HCT116 (cell line): ENCODE measurements around the gene SLC39A10. TPM values are rescaled to one million over a fixed set of nuclear protein-coding genes. Genes with fewer than 3 reads are reported as not detected.

Experiments
- ATAC-seq: fragments of 200-7000 bp; cut with Tn5 transposase; 2 replicates; pipeline ENCODE4 v1.9.1; 2020; ENCODE audit warnings: mild to moderate bottlenecking, moderate library complexity
- BruUV-seq: library from RNA; stranded (reverse); fragments of 400-500 nt; replicated peaks from 2 replicates; lab custom pipeline; 2021; lab: Mats Ljungman, UMichigan
- CTCF ChIA-PET: fragments of 300-600 bp; sonication (Branson Sonifier 250); formaldehyde crosslinking; loops from one replicate; lab custom pipeline; 2021; ENCODE audit warnings: antibody characterized with exemption; lab: Charles Lee
- POLR2A ChIA-PET: fragments of 300-600, 350-600 bp; sonication (Branson Sonifier 250); formaldehyde crosslinking; loops from one replicate; lab custom pipeline; 2021; ENCODE audit warnings: antibody characterized with exemption; lab: Charles Lee
- RAD21 ChIA-PET, 2 experiments: fragments of 300-600 bp; sonication (Branson Sonifier 250); formaldehyde crosslinking; loops; one replicate each; lab custom pipeline; 2023; ENCODE audit warnings: low total read pairs in 2 of 2; ENCODE audit not compliant: uncharacterized antibody in 2 of 2, unreplicated experiment in 2 of 2, low non-redundant PET in 1 of 2; lab: Charles Lee
- DNase-seq: peaks from one replicate; pipeline ENCODE4 v3.0.0-alpha.2; 2010; ENCODE audit warnings: low read depth, low spot score
- H2AFZ ChIP-seq: fragments of 200-600 bp; shearing (Covaris generic), sonication (generic); 2 replicates; pipeline ENCODE4 v1.6.1; 2017; ENCODE audit warnings: low read depth, mixed run types, mixed read lengths, antibody characterized with exemption, low read length; ENCODE audit not compliant: poor library complexity, severe bottlenecking
- H3K27ac ChIP-seq: 2 replicates; pipeline ENCODE4 v1.5.1; 2012; ENCODE audit warnings: low read depth, low read length
- H3K27me3 ChIP-seq: fragments of 200-600 bp; sonication (generic); 2 replicates; pipeline ENCODE4 v1.6.1; 2016; ENCODE audit warnings: mixed run types, low read length, mixed read lengths; ENCODE audit not compliant: insufficient read depth
- H3K36me3 ChIP-seq, 2 experiments: fragments of 200-500 bp in 1 of 2; fragments of 200-600 bp in 1 of 2; sonication (Bioruptor generic) in 1 of 2; sonication (generic) in 1 of 2; 2 replicates each; pipeline versions ENCODE4 v1.5.1 to v1.6.1; 2014 to 2016; ENCODE audit warnings: low read length in 2 of 2, inconsistent platforms in 1 of 2, mixed read lengths in 1 of 2, mixed run types in 1 of 2; ENCODE audit not compliant: insufficient read depth in 2 of 2, control insufficient read depth in 1 of 2
- H3K4me1 ChIP-seq, 2 experiments: fragments of 200-600 bp in 1 of 2; sonication (generic) in 1 of 2; 2 replicates each; pipeline versions ENCODE4 v1.5.1 to v1.6.1; 2012 to 2017; ENCODE audit warnings: low read length in 2 of 2, inconsistent platforms in 1 of 2, mild to moderate bottlenecking in 1 of 2, mixed read lengths in 1 of 2, mixed run types in 1 of 2, moderate library complexity in 1 of 2; ENCODE audit not compliant: insufficient read depth in 2 of 2, control insufficient read depth in 1 of 2
- H3K4me2 ChIP-seq: fragments of 200-600 bp; sonication (generic); 2 replicates; pipeline ENCODE4 v1.6.1; 2017; ENCODE audit warnings: mixed run types, low read length, mixed read lengths
- H3K4me3 ChIP-seq, 2 experiments: fragments of 200-600 bp in 1 of 2; sonication (generic) in 1 of 2; replicated peaks in 1 of 2; 2 replicates each; pipeline ENCODE4 v1.5.1; 2011 to 2016; ENCODE audit warnings: low read length in 2 of 2, control low read depth in 1 of 2, low read depth in 1 of 2, mild to moderate bottlenecking in 1 of 2, mixed read lengths in 1 of 2, mixed run types in 1 of 2
- H3K79me2 ChIP-seq: fragments of 200-600 bp; sonication (generic); 2 replicates; pipeline ENCODE4 v1.6.1; 2017; ENCODE audit warnings: mild to moderate bottlenecking, mixed run types, low read length, moderate library complexity, mixed read lengths; ENCODE audit not compliant: insufficient read depth
- H3K9ac ChIP-seq: fragments of 200-600 bp; sonication (generic); 2 replicates; pipeline ENCODE4 v1.6.1; 2016; ENCODE audit warnings: low read length, mixed read lengths
- H3K9me2 ChIP-seq: fragments of 200-600 bp; sonication (generic), shearing (Covaris generic); 2 replicates; pipeline ENCODE4 v1.6.1; 2017; ENCODE audit warnings: mixed run types, mild to moderate bottlenecking, moderate library complexity; ENCODE audit not compliant: insufficient read depth
- H3K9me3 ChIP-seq, 2 experiments: fragments of 200-500 bp in 1 of 2; fragments of 200-600 bp in 1 of 2; sonication (Bioruptor generic) in 1 of 2; sonication (generic) in 1 of 2; 2 replicates each; pipeline ENCODE4 v1.6.1; 2014 to 2017; ENCODE audit warnings: low read length in 2 of 2, mixed read lengths in 2 of 2, inconsistent platforms in 1 of 2, low read depth in 1 of 2, mild to moderate bottlenecking in 1 of 2, mixed run types in 1 of 2, moderate library complexity in 1 of 2; ENCODE audit not compliant: control insufficient read depth in 1 of 2, insufficient read depth in 1 of 2
- H4K20me1 ChIP-seq: fragments of 200-600 bp; sonication (generic), shearing (Covaris generic); 2 replicates; pipeline ENCODE4 v1.6.1; 2017; ENCODE audit warnings: mixed run types, mild to moderate bottlenecking, moderate library complexity; ENCODE audit not compliant: insufficient read depth
- ATF3 ChIP-seq: IDR thresholded peaks from 2 replicates; pipeline ENCODE4 v1.6.1; 2012
- EGR1 ChIP-seq: IDR thresholded peaks from 2 replicates; pipeline ENCODE4 v1.6.1; 2012; ENCODE audit warnings: low read depth
- EZH2 ChIP-seq: fragments of 200-600 bp; sonication (generic); IDR thresholded peaks from 2 replicates; pipeline ENCODE4 v1.6.1; 2017; ENCODE audit warnings: antibody characterized with exemption, mixed run types
- EZH2phosphoT487 ChIP-seq: fragments of 200-600 bp; IDR thresholded peaks from 2 replicates; pipeline ENCODE4 v1.6.1; 2018; ENCODE audit warnings: antibody characterized with exemption, borderline replicate concordance
- JUND ChIP-seq: IDR thresholded peaks from 2 replicates; pipeline ENCODE4 v1.6.1; 2012
- POLR2A ChIP-seq: IDR thresholded peaks from 2 replicates; pipeline ENCODE4 v1.7.0; 2011; ENCODE audit warnings: borderline replicate concordance; ENCODE audit not compliant: insufficient read depth, insufficient read length; ENCODE audit errors: extremely low read depth
- RAD21 ChIP-seq: IDR thresholded peaks from 2 replicates; pipeline ENCODE4 v1.6.1; 2012; ENCODE audit warnings: low read depth, mild to moderate bottlenecking
- SP1 ChIP-seq: IDR thresholded peaks from 2 replicates; pipeline ENCODE4 v1.6.1; 2012; ENCODE audit warnings: low read depth
- SRF ChIP-seq: IDR thresholded peaks from 2 replicates; pipeline ENCODE4 v1.6.1; 2012; ENCODE audit warnings: low read depth
- ZNF274 ChIP-seq: fragments of 200-500 bp; sonication (Bioruptor generic); IDR thresholded peaks from 2 replicates; pipeline ENCODE4 v1.6.1; 2014; ENCODE audit warnings: mild to moderate bottlenecking, low read depth, low read length, inconsistent platforms
- intact Hi-C: fragments of 100-400 bp; cut with micrococcal nuclease; formaldehyde crosslinking; loops from 2 replicates; pipeline ENCODE4 v1.10.0; 2022
- total RNA-seq: library from RNA; stranded (reverse); gene quantifications from one replicate; pipeline ENCODE4 v1.2.1, GENCODE V29; 2021; ENCODE audit not compliant: unreplicated experiment
- TF ChIP-seq, protein P1 (sequence below), 3 experiments: fragments of 200-600 bp in 1 of 3; sonication (generic) in 1 of 3; IDR thresholded peaks in 2 of 3; conservative IDR thresholded peaks in 1 of 3; 2 replicates each; pipeline ENCODE4 v1.5.1; 2012 to 2017; ENCODE audit warnings: low read depth in 2 of 3, low read length in 2 of 3, antibody characterized with exemption in 1 of 3, borderline replicate concordance in 1 of 3, control low read depth in 1 of 3, mild to moderate bottlenecking in 1 of 3, mixed read lengths in 1 of 3, mixed run types in 1 of 3, moderate library complexity in 1 of 3; ENCODE audit not compliant: insufficient read depth in 1 of 3
- TF ChIP-seq, protein P2 (sequence below): IDR thresholded peaks from 2 replicates; pipeline ENCODE4 v1.6.1; 2012
- TF ChIP-seq, protein P3 (sequence below): IDR thresholded peaks from 2 replicates; pipeline ENCODE4 v1.6.1; 2012; ENCODE audit warnings: low read depth

The SLC39A10 gene
- total RNA-seq, 1 experiment from 2014 or later, result 59.0 TPM

DNA sequence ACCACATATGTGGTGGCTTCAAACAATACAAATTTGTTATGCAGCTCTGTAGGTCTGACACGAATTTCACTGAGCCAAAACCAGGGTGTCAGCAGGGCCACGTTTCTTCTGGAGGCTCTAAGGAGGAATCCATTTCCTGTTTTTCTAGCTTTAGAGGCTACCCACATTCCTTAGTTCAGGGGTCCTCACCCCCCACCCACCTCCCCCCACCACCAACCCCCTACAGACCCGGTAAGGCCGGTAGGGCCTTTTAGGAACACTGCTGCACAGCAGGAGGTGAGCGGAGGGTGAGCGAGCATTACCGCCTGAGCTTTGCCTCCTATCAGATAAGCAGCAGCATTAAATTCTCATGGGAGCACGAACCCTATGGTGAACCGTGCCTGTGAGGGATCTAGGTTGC, 10.6 kb upstream of the SLC39A10 start:
- BruUV-seq, result no TSS peak
- no peaks in the 10 kb centered on the region for H3K9me2 ChIP-seq
- RAD21 ChIA-PET, result no interaction called here
- H3K27ac ChIP-seq, result no peak overlapping the region
- no peaks in the 10 kb centered on the region for H3K27me3 ChIP-seq
- no peak for TF ChIP-seq EZH2
- no peak for TF ChIP-seq ATF3
- TF ChIP-seq POLR2A, result no peak
- TF ChIP-seq, protein P1, sequence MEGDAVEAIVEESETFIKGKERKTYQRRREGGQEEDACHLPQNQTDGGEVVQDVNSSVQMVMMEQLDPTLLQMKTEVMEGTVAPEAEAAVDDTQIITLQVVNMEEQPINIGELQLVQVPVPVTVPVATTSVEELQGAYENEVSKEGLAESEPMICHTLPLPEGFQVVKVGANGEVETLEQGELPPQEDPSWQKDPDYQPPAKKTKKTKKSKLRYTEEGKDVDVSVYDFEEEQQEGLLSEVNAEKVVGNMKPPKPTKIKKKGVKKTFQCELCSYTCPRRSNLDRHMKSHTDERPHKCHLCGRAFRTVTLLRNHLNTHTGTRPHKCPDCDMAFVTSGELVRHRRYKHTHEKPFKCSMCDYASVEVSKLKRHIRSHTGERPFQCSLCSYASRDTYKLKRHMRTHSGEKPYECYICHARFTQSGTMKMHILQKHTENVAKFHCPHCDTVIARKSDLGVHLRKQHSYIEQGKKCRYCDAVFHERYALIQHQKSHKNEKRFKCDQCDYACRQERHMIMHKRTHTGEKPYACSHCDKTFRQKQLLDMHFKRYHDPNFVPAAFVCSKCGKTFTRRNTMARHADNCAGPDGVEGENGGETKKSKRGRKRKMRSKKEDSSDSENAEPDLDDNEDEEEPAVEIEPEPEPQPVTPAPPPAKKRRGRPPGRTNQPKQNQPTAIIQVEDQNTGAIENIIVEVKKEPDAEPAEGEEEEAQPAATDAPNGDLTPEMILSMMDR (IDR thresholded peaks at IDR 0.05 in 2 of 3, conservative IDR thresholded peaks at IDR 0.05 in 1 of 3; ENCODE audit: borderline replicate concordance in 1 of 3, insufficient read depth in 1 of 3, low read depth in 2 of 3, low read length in 2 of 3), result no peak
- TF ChIP-seq ZNF274, result no peak
- no peak for TF ChIP-seq SP1
- TF ChIP-seq EZH2phosphoT487, result no peak
- no peak overlapping the region for H3K4me3 ChIP-seq
- no peak overlapping the region for H2AFZ ChIP-seq
- POLR2A ChIA-PET, result interaction anchor here (1.6 kb wide), 1 partner anchor 10 kb away, joined by 6 read pairs; the partner anchor contains the start of gene SLC39A10
- no peaks in the 10 kb centered on the region for H3K9me3 ChIP-seq
- H3K4me2 ChIP-seq, result no peak overlapping the region
- no peak overlapping the region for H3K9ac ChIP-seq
- no peak for DNase-seq
- no peaks in the 10 kb centered on the region for H4K20me1 ChIP-seq
- H3K36me3 ChIP-seq, result no peaks in the 10 kb centered on the region
- ATAC-seq, result no peak
- H3K79me2 ChIP-seq, result no peaks in the 10 kb centered on the region
- CTCF ChIA-PET, result no interaction called here
- no peaks in the 10 kb centered on the region for H3K4me1 ChIP-seq
- intact Hi-C loops, result no loop called here

GRCh38 chr2:195647302-195647701, 9.7 kb upstream of the SLC39A10 start:
- no peaks in the 10 kb centered on the region for H4K20me1 ChIP-seq
- H3K27me3 ChIP-seq, result no peaks in the 10 kb centered on the region
- POLR2A ChIA-PET, result interaction anchor here (1.6 kb wide), 1 partner anchor 9 kb away, joined by 6 read pairs; the partner anchor contains the start of gene SLC39A10
- H3K36me3 ChIP-seq, result no peaks in the 10 kb centered on the region
- DNase-seq (no peak), ATAC-seq (no peak)
- no TSS peak for BruUV-seq
- H3K4me1 ChIP-seq, result no peaks in the 10 kb centered on the region
- H2AFZ ChIP-seq, result no peak overlapping the region
- no peak overlapping the region for H3K4me2 ChIP-seq
- H3K79me2 ChIP-seq, result no peaks in the 10 kb centered on the region
- RAD21 ChIA-PET, result no interaction called here
- no peak overlapping the region for H3K27ac ChIP-seq
- H3K9me3 ChIP-seq, result no peaks in the 10 kb centered on the region
- H3K4me3 ChIP-seq, result no peak overlapping the region
- intact Hi-C loops, result no loop called here
- no peaks in the 10 kb centered on the region for H3K9me2 ChIP-seq
- CTCF ChIA-PET, result no interaction called here
- no peak overlapping the region for H3K9ac ChIP-seq
- no peak for TF ChIP-seq RAD21
- no peak for TF ChIP-seq EGR1
- TF ChIP-seq JUND, result no peak
- TF ChIP-seq, protein P1 (IDR thresholded peaks at IDR 0.05 in 2 of 3, conservative IDR thresholded peaks at IDR 0.05 in 1 of 3; ENCODE audit: borderline replicate concordance in 1 of 3, insufficient read depth in 1 of 3, low read depth in 2 of 3, low read length in 2 of 3), result no peak
- TF ChIP-seq SRF, result no peak
- TF ChIP-seq, protein P2, sequence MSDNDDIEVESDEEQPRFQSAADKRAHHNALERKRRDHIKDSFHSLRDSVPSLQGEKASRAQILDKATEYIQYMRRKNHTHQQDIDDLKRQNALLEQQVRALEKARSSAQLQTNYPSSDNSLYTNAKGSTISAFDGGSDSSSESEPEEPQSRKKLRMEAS, result no peak
- TF ChIP-seq, protein P3, sequence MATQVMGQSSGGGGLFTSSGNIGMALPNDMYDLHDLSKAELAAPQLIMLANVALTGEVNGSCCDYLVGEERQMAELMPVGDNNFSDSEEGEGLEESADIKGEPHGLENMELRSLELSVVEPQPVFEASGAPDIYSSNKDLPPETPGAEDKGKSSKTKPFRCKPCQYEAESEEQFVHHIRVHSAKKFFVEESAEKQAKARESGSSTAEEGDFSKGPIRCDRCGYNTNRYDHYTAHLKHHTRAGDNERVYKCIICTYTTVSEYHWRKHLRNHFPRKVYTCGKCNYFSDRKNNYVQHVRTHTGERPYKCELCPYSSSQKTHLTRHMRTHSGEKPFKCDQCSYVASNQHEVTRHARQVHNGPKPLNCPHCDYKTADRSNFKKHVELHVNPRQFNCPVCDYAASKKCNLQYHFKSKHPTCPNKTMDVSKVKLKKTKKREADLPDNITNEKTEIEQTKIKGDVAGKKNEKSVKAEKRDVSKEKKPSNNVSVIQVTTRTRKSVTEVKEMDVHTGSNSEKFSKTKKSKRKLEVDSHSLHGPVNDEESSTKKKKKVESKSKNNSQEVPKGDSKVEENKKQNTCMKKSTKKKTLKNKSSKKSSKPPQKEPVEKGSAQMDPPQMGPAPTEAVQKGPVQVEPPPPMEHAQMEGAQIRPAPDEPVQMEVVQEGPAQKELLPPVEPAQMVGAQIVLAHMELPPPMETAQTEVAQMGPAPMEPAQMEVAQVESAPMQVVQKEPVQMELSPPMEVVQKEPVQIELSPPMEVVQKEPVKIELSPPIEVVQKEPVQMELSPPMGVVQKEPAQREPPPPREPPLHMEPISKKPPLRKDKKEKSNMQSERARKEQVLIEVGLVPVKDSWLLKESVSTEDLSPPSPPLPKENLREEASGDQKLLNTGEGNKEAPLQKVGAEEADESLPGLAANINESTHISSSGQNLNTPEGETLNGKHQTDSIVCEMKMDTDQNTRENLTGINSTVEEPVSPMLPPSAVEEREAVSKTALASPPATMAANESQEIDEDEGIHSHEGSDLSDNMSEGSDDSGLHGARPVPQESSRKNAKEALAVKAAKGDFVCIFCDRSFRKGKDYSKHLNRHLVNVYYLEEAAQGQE, result no peak
